IPS DF 4.7 (cell line): ENCODE data around the gene RAB6B.

Source experiments
- DNase-seq: peaks from one replicate; pipeline ENCODE4 v3.0.0-alpha.2; 2013; ENCODE audit warnings: low spot score; ENCODE audit errors: extremely low read depth

RAB6B gene

GRCh38 chr3:133881939-133882825, 13.5 kb downstream of the RAB6B start:
- DNase-seq: no peak

DNA sequence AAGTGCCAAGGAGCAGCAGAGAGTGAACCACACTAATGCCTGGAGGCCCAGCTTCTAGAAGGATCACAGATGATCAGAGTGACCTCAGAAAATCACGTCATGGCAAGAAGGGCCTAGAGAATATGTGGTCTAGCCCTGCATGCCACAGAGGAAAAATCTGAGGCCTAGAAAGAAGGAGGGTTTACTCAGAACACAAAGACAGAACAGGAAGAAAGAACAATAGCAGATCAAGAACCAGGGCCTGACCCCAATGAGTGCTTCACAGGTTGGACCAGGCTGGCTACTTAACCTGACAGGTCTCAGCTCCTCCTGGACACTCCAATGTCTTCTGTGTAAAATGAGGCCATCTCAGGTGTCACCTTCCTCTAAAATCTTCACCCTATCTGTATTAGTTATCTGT, 14.2 kb downstream of the RAB6B start:
- no peak for DNase-seq

DNA sequence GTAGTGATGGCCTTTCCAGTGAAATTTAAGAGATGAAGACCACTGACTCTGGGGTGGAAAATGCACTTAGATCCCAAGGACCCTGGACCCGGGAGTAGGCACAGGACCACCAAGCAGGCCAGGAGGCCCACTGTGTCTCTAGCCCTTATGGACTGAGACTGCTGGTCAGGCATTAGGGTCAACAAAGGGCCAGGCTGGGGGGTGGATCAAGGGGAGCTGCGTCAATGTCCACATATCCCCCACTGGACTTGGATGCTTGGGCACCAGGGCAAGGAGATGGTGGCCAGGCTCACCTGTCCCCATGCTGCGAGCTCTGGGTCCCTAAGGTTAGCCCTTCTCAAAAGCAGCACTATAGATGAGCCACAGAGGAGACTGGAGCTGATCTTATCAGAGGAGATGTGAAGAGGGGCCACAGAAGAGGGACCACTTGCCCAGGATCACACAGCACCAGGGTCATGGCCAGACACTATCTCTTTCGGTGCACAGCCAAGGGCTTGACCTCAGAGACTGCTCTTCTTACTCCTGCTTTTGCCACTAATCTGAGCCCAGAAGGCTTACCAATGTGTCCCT, 14.7 kb downstream of the RAB6B start:
- DNase-seq: no peak

- DNase-seq: no peak
Measured at GRCh38 chr3:133880287-133880686, 15.4 kb downstream of the RAB6B start.

- no peak for DNase-seq
Measured at GRCh38 chr3:133878518-133878917, 17.2 kb downstream of the RAB6B start.

GRCh38 chr3:133877221-133877620, 18.5 kb downstream of the RAB6B start:
- DNase-seq: no peak

DNA sequence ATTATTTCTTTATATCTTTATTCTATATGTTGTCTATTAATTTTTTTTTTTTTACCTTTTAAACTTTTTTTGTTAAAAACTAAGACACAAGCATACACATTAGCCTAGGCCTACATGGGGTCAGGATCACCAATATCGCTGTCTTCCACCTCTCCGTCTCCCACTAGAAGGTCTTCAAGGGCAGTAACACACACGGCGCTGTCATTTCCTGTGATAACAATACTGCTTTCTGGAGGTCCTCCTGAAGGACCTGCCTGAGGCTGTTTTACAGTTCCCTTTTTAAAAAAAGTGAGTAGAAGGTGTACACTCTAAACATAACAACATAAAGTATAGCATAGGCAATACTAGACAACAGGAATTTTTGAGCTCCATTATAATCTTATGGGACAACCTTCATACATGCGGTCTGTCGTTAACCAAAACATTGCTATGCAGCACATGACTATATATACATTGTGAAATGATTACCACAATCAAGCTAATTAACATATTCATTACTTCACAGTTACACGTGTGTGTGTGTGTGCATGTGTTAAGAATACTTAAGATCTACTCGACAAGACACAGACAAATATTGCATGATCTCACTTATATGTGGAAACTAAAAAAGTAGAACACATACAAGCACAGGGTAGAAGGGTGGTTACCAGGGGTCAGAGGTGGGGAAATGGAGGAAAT, 20.8 kb downstream of the RAB6B start:
- DNase-seq: no peak

DNA sequence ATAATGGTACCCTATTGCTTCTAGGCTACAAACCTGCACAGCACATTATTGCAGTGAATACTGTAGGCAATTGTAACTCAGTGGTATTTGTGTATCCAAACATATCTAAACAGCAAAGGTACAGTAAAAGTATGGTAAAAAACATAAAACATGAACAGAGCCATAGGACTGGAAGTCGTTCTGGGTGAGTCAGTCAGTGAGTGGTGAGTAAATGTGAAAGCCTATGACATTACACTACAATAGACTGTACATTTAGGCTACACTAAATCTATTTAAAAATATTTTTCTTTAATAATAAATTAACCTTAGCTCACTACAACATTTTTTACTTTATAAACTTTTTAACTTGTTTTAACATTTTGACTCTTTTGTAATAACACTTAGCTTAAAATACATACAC, 21.3 kb downstream of the RAB6B start:
- DNase-seq: no peak

DNA sequence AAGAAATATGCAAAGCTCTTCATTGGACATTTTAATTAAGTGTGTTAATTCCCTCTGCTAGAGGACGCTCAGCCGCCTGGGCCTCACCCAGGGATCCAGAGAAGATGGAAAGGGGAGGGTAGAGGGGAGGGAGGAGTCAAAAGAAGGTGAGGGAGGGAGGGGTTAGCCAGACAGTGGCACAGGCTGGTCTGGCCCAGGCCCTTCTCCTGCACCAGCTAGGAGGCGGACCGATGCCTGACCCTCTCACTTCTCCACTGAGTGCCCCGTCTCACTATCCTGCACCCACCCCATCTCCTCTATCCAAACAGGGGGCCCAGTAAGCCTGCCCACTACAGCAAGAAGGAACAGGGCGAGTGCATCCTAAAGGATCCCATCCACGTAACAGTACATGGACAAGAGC, 22.9 kb downstream of the RAB6B start:
- DNase-seq: no peak

DNA sequence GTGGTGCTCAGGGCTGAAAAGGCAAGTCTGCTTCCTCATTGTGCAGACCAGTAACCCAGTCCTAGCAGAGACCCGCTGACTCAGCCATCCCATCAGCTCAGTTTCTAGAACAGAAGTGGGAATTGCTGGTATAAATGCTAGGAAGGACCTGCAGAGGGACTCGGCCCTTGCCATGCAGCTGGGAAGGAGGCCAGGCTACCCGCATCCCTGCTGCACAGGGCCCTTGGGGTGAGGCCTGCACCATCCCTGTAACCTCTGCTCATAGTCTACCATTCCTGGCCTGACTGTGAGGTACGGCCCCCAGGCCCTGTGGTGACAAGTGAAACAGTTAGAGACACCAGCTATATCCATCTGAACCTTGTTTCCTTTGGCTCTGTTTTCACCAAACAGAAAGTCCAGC, 23.5 kb downstream of the RAB6B start:
- no peak for DNase-seq

GRCh38 chr3:133871368-133872090, 24.2 kb downstream of the RAB6B start:
- no peak for DNase-seq

- DNase-seq: no peak
Measured at GRCh38 chr3:133870822-133871221, 24.9 kb downstream of the RAB6B start.

DNA sequence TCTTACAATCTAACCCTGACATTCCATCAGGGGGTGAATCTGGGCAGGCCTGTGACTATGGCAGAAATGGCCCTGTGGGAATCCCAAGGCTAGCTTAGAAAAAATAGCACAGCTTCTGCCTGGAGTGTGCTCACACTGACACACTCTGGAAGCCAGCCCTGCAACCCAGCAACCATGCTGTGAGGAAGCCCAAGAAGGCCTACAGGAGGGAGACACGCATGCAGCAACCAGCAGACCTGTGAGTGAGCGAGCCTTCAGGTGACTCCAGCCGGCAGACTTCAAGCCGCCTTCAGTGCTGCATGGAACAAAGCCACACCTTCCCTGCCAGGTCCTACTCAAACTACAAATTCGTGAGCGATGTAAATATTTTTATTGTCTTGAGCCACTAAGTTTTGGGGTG, 26.1 kb downstream of the RAB6B start:
- DNase-seq: no peak

DNA sequence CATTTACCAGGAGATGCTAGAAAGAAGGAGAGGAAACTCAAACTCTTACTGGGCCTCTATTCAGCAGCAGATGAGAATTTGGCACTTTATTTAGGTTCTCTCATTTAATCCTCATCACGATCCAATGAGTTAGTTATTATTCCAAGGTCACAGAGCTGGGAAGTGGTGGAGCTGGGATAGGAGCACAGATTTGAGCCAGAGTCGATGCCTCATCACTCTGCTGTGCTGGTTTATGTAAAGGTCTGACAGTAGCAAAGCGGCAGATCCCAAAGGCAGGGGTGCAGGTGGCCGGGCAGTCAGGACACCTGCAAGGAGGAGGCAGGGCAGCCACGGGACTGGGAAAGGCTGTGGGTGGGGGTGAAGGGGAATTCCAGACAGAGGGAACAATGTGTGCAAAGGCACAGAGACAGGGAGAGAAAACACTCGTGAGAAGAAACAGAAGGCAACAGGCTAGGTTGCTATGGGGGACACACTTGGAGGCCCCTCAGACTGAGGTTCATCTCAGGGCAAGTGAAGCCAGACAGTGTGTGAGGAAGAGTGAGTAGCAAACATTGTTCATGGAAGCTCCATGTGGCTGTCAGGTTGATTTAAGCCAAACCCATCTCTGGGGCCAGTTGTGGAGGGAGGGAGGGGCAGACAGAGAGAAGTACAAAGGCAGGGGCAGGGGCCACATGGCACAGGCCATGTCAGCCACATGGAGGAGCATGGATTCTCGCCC, 26.8 kb downstream of the RAB6B start:
- DNase-seq: no peak

DNA sequence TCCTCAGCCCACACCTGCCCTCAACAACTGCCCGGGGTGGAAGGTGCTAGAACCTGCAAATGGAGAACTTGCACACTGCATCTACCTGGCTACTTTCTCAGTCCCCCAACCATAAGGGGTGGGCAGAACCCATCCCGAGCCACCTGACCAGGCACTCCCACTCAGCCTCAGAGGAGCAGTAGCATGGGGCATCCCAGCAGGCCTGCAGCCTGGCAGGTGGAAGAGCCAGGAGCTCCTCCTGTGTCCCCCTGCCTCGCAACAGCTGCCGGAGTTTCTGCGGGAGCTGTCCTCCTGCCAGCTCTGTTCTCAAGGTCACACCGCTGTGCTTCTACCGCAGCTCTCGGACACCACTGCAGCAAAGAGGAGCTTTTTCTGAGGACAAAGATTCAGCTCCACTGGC, 27.5 kb downstream of the RAB6B start:
- DNase-seq: no peak

- DNase-seq: no peak
Measured at GRCh38 chr3:133866141-133866540, 29.5 kb downstream of the RAB6B start.

DNA sequence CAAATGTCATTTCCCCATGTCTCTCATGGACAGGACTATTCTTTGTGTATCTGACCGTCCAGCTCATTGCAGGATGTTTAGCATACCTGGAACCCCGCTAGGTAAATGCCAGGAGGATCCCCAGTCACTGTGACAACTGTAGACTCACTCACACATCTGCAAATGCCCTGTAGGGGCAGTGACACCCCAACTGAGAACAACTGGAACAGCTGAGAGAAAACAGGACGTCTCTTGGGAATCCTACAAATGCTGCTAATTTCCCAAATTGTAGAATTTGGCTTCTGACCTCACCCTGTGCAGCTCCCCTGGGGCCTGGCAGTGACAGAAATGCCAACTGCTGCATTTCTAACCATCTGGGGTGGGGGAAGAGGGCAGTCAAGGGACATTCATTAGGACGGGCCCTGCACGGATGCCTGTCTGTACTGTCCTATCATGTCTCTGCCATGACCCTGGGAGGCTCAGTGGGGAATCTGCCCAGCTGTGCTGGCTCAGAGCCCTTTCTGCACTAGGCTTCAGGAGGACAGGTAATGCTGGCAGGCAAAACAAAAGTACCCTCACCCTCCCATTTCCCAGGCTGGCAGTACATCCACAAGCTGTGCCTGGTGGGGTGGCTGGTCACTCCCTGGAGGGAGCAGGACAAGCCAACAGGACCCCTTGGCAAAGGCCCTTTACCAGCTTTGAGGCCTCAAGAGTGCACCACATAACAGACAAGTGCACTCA, 30.4 kb downstream of the RAB6B start:
- no peak for DNase-seq

DNA sequence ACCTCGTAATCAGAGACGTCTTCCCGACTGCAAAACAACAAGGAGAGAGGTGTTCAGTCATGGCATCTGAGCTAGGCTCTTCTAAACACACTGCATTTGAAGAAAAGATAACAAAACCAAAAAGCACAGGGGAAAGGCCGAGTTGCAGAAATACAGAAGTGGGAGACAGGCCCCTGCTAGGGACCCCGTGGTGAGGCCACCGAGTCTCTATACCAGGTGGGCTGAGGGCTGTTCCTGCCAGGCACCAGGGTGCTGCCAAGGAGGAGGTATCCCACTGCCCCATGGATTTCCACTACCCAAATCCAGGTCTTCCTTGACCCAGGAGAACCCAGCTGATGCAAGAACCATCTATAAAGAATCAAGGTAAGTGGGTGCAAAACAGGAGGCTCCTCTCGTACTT, 31.1 kb downstream of the RAB6B start:
- DNase-seq: no peak

- no peak for DNase-seq
Measured at GRCh38 chr3:133863911-133864310, 31.8 kb downstream of the RAB6B start.

DNA sequence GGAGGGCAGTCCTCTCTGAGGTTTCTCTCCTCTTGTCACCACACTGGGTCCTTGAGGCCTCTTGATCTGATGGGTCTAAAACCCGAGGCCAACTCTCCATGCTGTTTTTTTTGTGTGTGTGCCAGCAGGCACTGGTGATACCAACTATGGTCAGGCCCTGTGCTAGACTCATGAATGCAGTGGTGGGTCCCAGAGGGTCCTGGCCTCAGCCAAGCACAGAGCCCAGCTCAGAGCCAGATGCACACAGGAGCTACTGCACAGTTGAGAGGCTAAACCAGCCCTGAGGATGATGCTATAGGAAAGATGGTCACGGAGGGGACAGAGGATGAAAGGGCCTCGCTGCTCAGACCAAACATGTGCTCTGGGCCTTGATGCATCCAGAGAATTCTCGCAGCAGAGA, 33.5 kb downstream of the RAB6B start:
- DNase-seq: no peak

GRCh38 chr3:133860519-133860918, 35.2 kb downstream of the RAB6B start:
- no peak for DNase-seq
